GM21515 (cell line): ENCODE results near the gene CDH4.

ENCODE experiments used
- ATAC-seq: cut with Tn5 transposase; IDR thresholded peaks from one replicate; pipeline ENCODE4 v1.9.1; 2021; ENCODE audit not compliant: unreplicated experiment

CDH4 gene

DNA sequence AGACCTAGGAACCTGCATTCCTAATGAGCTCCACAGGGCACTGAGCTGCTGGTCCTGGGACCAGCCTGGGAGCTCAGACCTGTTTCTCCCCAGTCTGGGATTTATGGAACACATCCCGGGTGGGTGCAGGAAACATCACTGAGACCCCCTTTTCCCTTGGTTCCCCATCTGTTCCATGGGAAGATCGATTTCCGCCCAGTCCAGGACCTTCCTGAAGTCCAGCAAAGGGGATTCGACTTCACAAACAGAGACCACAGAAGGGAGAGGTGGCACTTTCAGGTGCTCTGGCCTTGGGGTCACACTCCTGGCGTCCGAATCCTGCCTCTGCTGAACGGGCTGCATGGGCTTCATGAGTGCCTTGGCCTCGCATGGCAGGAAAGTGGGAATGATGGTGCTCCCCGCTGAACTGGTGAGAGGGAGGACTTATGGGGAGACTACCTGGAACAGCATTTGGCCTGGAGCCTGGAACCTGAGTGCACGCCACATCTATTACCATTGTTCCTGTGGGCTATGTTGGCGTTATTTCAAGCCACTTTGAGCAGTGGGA, 517.3 kb downstream of the CDH4 start:
- no peak for ATAC-seq

DNA sequence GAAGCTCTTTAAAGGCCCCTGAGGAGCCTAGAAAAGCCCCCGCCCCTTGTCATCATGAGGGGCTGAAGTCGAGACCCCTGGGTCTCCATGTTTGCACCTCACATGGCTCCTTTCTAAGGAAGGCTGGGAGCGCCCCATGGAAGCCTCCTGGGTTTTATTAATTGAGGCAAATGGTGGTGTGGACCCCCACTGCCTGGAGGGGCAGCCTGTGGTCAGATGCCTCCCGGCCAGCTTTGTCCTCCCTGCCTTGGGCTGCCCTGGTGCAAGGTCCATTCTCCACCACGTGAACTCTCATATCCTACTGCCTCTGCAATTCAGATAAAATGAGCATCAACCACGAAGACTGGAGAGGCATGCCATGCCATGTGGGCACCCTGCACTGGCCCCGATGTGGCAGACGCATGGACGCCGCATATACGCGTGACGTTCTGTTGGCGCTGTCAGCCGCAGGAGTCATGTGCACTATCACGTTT, 518.1 kb downstream of the CDH4 start:
- ATAC-seq = no peak

DNA sequence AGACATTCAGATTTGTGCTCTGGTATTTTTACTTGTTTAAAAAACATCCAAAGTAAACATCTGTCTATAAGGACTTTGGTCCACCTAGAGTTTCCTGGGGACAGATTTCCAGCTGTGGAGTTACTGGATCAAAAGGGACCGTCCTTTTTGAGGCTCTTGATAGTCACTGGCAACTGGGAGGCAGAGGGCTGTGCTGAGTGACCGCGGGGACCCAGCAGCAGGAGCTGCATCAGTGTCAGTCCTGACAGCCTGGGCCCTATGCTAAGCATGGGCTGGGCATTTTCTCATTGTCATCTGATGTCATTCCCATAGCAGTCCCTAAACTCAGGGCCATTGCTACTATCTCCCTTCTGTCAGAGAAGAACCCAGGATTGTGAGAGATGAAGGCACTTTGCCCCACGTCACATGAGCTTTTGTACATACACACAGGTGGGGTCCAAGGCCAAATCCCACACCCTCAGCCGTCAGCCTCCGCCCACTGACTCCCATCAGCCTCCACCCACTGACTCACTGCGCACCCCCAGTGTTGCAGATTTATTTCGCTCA, 519.8 kb downstream of the CDH4 start:
- ATAC-seq = no peak

DNA sequence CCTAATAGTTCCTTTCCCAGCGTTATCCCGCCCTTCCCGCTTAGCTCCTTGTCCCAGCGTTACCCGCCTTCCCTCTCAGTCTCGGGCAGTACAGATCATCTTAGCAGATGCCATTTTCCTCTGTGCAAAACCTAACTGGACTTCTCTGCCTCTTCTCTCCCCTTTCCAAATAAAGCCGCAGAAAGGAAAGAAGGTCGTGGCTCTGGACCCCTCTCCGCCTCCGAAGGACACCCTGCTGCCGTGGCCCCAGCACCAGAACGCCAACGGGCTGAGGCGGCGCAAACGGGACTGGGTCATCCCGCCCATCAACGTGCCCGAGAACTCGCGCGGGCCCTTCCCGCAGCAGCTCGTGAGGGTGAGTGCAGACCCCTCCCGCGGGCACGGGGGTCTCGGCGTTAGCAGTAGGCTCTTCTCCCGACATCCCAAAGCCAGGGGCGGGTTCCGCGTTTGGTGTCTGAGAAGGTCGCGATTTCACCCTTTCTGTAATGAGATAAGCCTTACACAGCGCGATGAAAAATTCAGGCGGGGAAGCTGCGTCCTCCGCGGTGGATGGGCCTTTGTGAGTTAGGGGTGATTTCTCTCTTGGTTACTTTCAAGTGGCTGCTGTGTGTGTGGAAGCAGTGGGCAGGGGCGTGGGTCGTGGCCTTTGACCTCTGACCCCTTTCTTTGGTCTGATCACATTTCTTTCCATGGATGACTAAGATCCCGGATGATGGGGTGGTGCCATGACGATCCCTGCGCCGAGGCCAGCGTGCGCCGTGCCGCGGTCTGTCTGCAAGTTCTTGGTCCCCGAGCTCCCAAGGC, 521.0 kb downstream of the CDH4 start:
- ATAC-seq = no peak

DNA sequence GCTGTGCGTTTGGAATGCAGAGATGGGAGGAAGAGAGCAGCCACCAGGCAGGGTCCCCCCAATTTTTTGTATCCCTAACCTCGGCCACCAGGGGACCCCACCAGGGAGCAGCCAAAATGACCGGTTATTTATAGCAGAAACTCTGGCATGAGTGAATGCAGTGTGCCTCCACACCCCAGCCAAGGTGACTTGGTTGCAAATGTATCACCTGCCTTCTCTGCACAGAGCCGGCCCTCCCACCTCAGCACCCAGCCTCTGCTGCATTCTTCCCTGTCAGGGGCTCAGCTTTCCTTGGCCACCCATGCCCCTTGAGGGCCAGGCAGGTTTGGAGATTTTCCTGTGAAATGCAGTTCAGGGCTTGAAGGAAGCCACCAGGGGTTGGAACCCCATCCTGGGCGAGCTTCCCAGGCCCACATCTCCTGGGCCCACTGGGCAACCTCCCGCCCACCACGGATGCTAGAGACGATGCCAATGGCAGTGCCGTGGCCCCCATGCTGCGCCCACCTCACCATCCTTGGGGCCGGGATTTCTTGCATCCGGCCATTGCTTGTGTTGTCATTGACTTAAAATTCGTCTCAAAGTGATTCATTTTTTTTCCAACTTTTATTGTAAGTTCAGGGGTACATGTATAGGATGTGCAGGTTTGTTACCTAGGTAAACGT, 522.0 kb downstream of the CDH4 start:
- no peak for ATAC-seq

DNA sequence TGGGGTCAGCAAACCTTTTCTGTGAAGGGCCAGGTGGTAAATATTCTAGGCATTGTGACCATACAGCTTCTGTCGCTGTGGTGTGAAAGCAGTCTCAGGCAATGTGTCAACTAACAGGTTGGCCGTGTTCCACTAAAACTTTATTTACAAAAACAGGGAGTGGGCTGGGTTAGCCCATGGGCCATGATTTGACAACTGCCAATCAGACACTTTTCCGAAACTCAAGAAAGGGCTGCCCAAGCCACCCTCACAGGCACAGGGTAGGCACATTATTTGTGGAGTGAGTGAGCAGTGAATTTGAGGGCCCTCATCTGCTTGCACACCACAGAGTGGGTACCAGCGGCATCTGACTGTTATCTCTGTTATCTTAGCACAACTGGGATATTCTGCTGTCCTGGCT, 523.4 kb downstream of the CDH4 start:
- no peak for ATAC-seq

DNA sequence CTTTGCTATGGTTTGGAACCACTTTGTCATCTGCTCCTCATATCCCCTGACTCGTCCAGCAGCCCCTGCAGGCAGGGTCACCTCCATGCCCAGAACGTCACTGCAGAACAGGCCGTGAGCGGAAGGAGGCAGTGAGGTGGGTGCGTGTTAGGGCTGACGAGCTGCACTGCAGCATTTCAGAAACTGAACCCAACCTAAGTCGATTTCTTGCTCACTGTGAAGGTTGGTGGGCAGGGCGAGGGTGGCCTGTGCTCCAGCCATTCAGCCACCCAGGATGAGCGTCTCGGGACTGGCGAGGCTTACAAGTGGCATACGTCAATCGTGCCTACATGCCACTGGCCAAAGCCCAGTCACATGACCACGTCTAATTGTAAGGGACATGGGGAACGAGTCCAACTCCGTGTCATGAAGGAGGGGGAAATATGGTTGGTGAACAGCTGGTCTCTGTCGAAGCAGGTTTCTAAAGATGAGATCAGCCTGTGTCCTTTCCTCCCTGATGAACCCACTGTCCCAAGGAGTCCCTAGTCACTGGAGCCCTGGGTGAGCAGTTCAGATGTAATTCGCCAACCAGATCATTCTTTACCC, 524.5 kb downstream of the CDH4 start:
- ATAC-seq = no peak

DNA sequence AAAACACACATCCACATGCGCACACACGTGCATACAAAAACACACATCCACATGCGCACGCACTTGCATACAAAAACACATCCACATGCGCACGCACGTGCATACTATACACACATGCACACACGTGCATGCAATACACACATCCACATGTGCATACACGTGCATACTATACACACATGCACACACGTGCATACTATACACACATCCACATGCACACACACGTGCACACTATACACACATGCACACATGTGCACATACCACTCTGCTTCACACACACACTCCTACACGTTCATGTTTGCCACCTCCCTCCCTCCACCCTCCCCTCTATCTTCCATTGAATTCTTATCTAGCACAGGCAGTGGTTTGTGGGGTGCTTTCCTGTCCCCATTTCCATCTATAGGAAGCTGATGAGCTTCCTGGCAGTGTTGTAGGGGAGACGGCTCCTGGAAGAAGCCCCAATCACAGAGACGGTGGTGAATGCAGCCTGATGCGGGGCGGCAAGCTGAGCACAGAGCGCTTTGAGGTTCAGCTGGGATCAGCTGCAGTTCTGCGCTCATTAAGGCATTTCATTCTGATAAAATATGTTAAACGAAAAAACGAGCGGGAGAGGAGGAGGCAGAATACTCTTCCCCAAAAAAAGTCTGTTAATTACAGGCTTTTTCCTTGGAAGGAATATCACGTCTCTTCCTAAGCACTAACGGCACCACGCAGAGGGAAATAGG, 525.9 kb downstream of the CDH4 start:
- no peak for ATAC-seq

DNA sequence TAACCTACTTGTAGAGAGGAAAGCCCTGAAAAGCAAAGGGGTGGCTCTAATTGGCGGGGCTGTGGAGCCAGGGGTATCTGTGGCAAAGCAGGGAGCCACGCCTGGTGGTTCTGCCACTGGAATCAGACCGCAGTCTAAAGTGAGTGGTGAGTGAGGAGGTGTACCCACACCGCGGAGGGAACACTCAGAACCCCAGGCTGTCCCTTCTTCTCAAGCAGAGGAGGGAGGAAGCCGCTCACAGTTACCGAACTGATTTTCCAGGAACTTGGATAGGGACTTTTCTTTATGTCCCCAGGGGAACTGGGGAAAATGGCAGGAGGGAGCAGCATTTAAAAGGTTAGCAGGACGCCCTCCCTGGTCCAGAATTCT, 526.4 kb downstream of the CDH4 start:
- ATAC-seq = no peak

DNA sequence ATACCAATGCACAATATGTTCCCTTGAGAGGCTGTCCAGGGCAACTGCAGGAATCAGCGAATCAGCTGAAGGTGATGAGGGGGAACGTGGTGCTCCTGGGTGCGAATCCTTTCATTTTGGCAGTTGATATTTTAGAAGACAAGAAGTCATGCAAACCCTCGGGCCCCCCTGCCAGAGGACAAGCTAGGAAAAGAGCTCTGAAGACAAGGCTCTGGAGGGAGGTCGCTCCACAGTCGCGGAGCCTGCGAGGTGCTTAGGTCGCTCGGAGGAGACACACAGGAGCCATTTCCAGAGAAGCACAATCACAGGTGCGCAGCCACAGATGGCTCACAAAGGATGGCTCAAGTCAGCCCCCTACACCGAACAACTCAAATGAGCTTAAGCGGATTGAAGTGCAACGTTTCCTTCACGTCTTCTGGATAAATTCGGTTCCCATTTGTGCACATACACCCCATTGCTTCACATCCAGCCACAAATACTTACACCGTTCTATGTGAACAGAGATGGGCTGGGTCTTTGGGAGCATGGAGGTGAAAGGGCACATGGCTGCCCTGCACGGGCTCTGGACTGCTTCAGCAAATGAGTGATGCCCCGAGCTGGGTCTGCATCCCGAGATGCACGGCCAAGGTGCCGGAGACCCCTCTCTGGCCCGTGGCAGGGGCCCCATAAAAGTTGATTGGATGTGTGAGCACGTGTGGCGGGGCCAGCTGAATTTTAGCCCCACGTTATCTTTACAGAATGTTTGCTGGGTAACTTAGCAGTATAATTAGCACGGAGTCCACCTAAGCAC, 527.3 kb downstream of the CDH4 start:
- ATAC-seq = no peak

DNA sequence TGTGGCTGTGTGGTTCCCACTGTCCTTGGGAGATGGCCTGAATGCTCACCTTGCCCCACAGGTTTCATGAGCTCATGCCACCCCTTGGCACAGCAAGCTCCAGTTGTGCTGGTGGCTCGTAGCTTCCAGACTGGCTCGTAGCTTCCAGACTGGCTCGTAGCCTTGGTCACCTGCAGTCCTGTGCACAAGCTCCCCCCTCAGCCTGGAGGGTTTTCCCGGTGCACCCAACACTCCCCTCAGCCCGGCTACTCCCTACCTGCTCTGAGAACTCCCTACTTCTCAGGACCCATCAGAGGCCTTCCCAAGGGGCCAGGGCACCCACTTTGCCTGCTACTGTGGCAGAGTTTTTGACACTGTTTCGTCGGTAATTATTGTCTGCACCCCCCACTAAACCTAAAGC, 528.0 kb downstream of the CDH4 start:
- ATAC-seq = no peak

DNA sequence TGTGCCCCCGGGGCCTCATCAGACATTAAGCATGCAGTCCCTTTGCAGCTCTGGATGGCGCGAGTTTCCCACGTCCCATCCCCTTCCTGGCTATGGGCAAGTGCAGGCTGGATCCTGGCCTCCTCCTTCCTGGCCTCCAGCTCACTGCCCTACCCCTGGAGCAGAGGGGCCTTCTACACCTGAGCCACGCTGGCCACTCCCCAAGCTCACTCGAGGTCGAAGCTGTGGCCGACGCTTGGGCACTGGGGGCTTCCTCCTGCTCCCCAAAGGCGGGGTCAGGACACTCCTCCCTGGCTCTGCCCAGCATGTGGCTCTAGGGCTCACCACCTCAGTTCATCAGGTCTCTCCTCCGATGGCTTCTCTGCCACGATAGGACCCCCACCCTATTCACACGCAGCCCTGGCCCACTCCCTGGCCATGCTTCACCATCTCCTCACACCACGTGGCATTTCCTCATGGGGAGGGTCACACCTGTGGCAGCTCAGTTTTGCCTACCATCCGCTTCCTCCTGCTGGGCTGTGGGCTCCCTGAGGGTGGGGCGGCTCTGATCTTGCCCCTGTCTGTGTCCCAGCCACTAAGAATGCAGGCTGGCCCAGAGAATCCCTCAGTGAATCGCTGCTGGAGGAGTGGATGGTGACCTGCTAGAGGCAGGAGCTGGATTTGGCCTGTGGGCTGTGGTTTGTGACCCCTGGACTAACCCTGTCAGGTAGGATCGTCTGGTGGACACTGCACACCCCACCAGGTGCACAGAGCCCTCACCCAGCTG, 532.9 kb downstream of the CDH4 start:
- no peak for ATAC-seq

DNA sequence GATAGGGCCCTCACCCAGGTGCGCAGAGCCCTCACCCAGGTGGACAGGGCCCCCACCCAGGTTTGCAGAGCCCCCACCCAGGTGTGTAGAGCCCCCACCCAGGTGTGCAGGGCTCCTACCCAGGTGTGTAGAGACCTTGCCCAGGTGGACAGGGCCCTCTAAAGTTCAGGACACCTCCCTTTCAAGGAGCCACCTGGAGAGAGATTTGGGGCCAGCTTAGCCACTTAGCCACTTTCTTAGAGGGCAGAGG, 533.4 kb downstream of the CDH4 start:
- ATAC-seq = no peak

DNA sequence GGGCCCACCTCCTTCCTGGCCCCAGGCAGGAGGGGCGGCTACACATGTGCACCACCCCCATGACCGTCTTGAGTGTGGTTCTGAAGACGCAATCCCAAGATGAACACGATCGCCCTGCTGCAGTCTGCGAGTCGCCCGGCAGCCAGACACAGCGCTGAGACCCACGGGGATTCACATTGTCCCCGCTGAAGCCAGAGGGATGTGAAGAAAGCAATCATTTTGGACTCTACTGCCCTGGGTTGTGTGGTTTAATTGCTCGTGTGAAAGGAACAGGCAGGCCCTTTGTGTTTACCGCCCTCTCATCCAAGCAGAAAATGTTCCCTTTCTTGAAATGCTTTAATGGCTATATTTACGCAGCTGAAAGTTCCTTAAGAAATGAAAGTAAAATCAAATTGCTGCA, 534.2 kb downstream of the CDH4 start:
- no peak for ATAC-seq

DNA sequence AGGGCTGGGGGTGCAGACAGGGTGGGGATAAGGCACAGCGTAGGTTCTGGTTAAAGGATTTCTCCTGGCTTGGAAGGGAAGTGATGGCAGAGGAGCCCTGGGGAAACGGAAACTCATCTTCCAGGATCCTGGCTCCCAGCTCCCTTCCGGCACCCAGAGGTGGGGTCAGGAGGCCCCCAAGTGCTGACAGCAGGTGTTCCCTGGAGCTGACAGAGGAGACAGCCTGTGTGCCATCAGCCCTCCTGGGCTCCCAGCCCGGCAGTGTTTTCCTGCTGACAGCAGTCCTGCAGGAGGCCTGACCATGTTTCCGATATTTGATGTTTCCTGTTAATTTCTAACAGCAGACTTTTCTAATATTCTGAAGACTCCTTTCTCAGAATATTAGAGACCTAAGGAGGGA, 536.3 kb downstream of the CDH4 start:
- ATAC-seq = no peak

DNA sequence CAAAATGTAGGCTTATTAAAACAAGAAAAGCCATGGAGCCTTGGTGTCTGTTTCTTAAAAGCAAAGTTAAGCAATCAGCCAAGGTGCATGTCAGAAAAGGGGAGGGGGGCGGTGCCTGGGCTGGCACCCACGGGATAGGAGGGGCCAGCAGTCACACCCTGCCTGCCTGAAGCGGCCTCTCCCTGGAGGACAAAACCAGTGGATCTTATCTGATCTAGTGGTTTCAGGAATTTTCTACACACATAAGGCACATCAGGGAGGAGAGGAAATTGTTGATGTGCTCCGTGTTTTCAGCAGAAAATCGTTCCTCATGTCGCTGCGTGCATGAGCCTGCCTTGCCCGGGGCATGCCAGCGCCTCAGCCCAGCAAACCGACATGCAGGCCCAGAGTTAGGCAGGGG, 537.3 kb downstream of the CDH4 start:
- no peak for ATAC-seq

DNA sequence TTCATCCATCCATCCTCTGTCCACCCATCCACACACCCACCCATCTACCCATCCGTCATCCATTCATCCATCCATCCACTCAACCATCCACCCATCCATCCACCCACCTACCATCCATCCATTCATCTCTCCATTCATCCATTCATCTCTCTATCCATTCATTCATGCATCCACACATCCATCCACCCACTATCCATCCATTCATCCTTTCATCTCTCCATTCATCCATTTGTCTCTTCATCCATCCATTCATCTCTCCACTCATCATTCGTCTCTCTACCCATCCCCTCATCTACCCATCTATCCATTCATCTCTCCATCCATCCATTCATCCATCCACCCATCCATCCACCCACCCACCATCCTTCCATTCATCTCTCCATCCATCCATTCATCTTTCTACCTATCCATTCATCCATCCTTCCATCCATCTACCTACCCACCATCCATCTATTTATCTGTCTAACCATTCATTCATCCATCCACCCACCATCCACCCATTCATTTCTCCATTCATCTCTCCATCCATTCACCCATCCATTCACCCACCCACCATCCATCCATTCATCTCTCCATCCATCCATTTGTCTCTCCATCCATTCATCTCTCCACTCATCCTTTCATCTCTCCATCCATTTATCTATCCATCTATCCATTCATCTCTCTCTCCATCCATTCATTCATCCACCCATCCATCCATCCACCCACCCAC, 538.2 kb downstream of the CDH4 start:
- no peak for ATAC-seq

DNA sequence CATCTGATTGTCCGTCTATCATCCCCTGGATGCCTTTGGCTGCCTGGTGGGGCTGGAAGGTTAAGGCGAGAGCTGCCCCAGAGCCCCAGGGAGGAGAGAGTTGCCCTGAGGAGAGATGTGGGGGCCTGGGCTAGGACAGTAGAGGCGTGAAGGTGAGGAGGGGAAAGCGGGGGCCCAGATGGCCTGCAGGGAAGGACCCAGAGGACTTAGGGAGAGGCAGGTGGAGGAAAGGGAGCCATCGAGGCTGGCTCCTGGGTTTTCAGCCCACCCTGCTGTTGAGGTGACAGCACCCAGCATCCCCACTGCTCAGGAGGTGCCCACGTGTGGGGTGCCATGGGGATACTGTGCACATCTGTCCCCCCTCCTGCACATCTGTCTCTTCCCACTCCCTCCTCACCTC, 539.9 kb downstream of the CDH4 start:
- no peak for ATAC-seq
